Thymus (tissue), 2 donors: ENCODE results near the gene UMOD. TPM values are rescaled to one million over a fixed set of nuclear protein-coding genes. Genes with fewer than 3 reads are reported as not detected.

Source experiments
- polyA plus RNA-seq: library from polyadenylated mRNA; stranded (reverse); fragments of 200-250 nt; gene quantifications from one replicate; pipeline ENCODE4 v1.2.3, GENCODE V29; 2013
- total RNA-seq: library from RNA; stranded (reverse); fragments of 120-200 nt; gene quantifications from one replicate; pipeline ENCODE4 v1.2.4, GENCODE V29; 2013
- donor health status: healthy.

Gene UMOD
- total and polyA plus RNA-seq, 2 donors = 0.28 to 0.84 TPM

Other genes starting within 250 kb of the UMOD start
- gene GP2, start 25.2 kb downstream of the UMOD start, total RNA-seq = 0.09 TPM
- 0.94 TPM for gene GP2, start 25.2 kb downstream of the UMOD start, polyA plus RNA-seq
- gene PDILT, start 52.0 kb upstream of the UMOD start, total RNA-seq = not detected
- 0.16 TPM for gene PDILT, start 52.0 kb upstream of the UMOD start, polyA plus RNA-seq
- gene ACSM5, start 56.8 kb upstream of the UMOD start, total RNA-seq = 0.33 TPM
- gene ACSM5, start 56.8 kb upstream of the UMOD start, polyA plus RNA-seq = 0.64 TPM
- 0.05 TPM for gene ACSM2A, start 98.8 kb upstream of the UMOD start, total RNA-seq
- gene ACSM2A, start 98.8 kb upstream of the UMOD start, polyA plus RNA-seq = 0.21 TPM
- gene ACSM2B, start 223.7 kb upstream of the UMOD start, total RNA-seq = not detected
- 0.23 TPM for gene ACSM2B, start 223.7 kb upstream of the UMOD start, polyA plus RNA-seq